Mammary epithelial cell (primary cell): Measurements from ENCODE around the gene KIFC1.

ENCODE experiments used
- EZH2 ChIP-seq: IDR thresholded peaks from 2 replicates; pipeline ENCODE4 v1.6.1; 2012; ENCODE audit warnings: low read length, inconsistent platforms, borderline replicate concordance
- TF ChIP-seq, protein P1 (sequence below), 2 donors: IDR thresholded peaks in 1 of 2; conservative IDR thresholded peaks in 1 of 2; 2 replicates each; pipeline ENCODE4 v1.5.1; 2011 to 2012; ENCODE audit warnings: inconsistent platforms in 2 of 2, low read length in 2 of 2, mild to moderate bottlenecking in 2 of 2, control low read depth in 1 of 2, low read depth in 1 of 2; ENCODE audit not compliant: insufficient read depth in 1 of 2; ENCODE audit errors: extremely low read depth in 1 of 2

GRCh38 chr6:33404884-33405283 lies 13.3 kb downstream of the KIFC1 start:
- TF ChIP-seq EZH2: no peak
- TF ChIP-seq, protein P1, sequence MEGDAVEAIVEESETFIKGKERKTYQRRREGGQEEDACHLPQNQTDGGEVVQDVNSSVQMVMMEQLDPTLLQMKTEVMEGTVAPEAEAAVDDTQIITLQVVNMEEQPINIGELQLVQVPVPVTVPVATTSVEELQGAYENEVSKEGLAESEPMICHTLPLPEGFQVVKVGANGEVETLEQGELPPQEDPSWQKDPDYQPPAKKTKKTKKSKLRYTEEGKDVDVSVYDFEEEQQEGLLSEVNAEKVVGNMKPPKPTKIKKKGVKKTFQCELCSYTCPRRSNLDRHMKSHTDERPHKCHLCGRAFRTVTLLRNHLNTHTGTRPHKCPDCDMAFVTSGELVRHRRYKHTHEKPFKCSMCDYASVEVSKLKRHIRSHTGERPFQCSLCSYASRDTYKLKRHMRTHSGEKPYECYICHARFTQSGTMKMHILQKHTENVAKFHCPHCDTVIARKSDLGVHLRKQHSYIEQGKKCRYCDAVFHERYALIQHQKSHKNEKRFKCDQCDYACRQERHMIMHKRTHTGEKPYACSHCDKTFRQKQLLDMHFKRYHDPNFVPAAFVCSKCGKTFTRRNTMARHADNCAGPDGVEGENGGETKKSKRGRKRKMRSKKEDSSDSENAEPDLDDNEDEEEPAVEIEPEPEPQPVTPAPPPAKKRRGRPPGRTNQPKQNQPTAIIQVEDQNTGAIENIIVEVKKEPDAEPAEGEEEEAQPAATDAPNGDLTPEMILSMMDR (conservative IDR thresholded peaks at IDR 0.05 in 1 of 2, IDR thresholded peaks at IDR 0.05 in 1 of 2; ENCODE audit: extremely low read depth in 1 of 2, insufficient read depth in 1 of 2, low read depth in 1 of 2, low read length in 2 of 2): no peak
